Renal pelvis (tissue), 4 donors: Measurements from ENCODE around the gene ISL2. TPM values are rescaled to one million over a fixed set of nuclear protein-coding genes. Genes with fewer than 3 reads are reported as not detected.

Source experiments
- DNase-seq: peaks from one replicate; pipeline ENCODE4 v3.0.0-alpha.2; 2013
- polyA plus RNA-seq, 3 donors: library from polyadenylated mRNA; unstranded; fragments of 120-200 nt; gene quantifications; one replicate each; pipeline ENCODE4 v1.2.1, GENCODE V29; 2013; ENCODE audit not compliant: insufficient read length in 3 of 3

ISL2 gene
- polyA plus RNA-seq, 3 donors: 0.14 TPM; not detected in 2

GRCh38 chr15:76342058-76342381 is 5.4 kb downstream of the ISL2 start:
- DNase-seq: no peak

- DNase-seq: no peak
Measured at GRCh38 chr15:76342382-76343201, 6.0 kb downstream of the ISL2 start.

GRCh38 chr15:76343313-76343996 is 6.9 kb downstream of the ISL2 start:
- DNase-seq: no peak

DNA sequence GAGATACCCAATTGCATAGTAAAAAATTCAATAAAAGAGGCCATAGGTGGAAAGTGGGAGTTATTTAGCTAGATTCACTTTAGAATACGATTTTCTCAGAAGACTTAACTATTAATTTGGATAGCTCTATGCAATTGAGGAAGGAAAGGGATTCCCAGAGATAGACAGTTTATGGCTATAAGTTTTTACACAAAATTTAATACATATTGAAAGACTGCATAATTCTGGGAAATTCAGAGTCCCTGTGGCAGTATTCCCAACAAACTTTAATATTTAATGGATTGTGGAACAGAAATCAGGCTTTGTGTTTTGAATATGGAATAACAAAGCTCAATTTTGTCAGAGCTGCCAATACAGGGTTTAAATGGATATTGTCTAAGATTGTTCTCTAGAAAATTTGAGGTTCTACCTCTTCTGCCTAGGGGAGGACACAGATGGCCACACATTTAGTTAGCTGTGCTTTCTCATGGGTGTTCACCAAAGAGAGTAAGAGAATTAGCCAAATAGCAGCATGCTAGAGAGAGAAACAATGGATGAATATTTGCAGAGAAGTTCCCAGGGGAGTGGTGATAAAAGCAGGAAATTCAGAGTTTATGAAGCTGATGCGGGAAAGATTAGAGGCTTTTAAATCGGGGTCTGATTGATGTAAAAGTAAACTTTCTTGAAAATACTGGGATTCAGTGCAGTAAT is 8.5 kb downstream of the ISL2 start:
- DNase-seq: no peak

DNA sequence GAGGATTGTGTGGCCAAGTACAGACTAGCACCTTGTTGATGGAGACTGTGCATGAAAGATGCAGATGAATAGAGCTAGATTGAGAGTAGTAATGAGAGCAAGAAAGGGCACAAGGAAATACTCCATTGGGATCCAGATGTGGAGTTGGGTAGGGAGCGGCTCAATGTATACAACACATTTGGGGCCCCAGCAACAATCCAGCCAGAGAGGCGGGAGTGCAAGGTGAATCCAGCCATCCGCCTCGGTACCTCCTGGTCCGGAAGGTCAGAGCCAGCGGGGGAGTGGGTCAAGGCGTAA is 9.0 kb downstream of the ISL2 start:
- no peak for DNase-seq

GRCh38 chr15:76345880-76346668 is 9.5 kb downstream of the ISL2 start:
- DNase-seq: no peak

DNA sequence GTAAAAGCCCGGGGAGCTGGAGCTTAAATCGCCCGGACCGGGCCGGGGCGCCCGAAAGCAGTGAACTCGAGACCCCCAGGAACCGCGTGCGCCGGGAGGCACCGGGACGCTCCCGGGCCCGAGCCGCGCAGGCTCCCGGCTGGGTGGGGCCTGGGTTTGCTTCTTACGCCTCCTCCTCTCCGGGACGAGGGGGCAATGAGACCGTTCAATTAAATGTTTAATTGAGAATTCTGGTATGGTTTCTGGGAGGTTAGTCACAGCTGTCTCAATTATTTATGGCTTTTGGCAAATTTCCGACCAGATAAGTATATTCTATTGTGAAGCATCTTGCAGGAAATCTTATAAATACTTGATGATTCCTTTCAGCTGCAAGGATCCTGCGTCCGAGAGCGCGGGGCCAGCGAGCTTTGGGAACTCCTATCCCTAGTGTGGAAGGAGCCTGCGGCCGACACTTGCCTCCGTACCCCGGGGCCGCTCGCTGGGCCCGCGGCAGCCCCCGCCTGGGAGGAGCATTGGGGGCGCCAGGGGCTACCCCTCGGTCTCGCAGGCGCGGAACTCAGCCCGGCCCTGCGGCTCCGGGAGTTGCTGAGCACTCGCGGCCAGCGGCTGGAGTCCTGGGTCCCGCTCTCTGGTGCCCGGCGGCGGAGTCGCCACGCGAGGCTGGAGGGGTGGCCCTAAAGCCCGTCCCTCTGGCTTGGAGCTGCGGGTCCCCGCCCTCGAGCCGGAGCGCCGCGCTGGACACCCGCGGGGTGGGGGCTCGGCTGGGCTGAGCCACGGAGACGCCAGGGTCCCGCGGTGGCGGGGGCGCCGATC is 10.3 kb downstream of the ISL2 start:
- no peak for DNase-seq

- DNase-seq: no peak
Measured at GRCh38 chr15:76347482-76348055, 11.0 kb downstream of the ISL2 start.

GRCh38 chr15:76349301-76350070 is 12.9 kb downstream of the ISL2 start:
- no peak for DNase-seq

DNA sequence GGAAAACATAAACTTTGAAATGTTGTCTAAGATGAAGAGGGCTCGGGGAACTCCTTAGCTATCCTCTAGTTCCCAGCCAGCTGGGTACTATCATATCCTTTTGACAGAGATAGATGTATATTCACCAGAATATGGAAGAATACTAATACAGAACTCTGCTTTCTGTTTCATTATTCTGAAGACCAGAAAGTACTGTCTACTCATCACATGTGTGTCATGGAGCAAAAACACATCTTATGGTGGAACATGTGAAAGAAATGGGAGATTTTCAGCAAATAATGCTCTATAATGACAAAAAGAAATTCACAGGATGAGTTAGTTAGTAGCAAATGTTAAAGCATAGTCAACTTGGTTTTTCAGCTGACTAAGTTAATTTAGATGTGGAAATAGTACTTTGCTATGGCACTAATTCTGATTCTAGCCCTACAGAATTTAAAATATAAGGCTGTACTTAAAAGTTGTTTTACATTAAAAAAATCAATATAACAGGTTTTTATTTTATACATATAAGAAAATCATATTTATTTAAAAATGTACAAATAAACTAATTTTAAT is 16.5 kb downstream of the ISL2 start:
- DNase-seq: no peak

GRCh38 chr15:76353903-76354302 is 17.3 kb downstream of the ISL2 start:
- DNase-seq: no peak

DNA sequence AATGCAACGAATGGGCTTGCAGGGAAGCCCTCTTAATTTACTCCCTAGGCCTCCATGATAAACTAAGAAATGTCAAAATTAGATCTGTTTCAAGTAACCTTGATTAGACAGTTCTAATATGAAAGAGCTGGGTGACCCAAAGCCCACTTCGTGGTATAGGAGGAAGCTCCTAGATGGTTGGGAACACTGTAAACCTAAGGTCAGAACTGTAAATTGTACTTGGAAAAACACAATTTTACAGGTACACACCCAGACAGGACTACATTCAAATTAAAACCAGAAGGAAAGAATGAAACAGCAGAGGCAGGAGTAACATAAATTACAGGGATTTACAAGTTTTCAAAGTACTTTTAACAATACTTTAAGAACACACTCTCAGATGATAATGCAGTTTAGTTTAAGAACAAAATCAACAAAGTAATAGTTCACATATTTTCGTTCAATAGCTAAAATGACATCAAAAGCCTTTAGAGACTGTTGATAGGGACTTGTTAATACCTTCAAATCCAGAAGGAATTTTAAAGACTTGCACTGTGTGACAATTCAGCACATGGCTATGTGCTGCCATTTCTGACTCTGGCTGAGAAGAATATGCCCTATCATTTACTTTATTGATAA is 18.4 kb downstream of the ISL2 start:
- DNase-seq: no peak

GRCh38 chr15:76358453-76358852 is 21.9 kb downstream of the ISL2 start:
- no peak for DNase-seq

- no peak for DNase-seq
Measured at GRCh38 chr15:76359152-76359551, 22.6 kb downstream of the ISL2 start.

GRCh38 chr15:76360416-76360815 is 23.8 kb downstream of the ISL2 start:
- no peak for DNase-seq

DNA sequence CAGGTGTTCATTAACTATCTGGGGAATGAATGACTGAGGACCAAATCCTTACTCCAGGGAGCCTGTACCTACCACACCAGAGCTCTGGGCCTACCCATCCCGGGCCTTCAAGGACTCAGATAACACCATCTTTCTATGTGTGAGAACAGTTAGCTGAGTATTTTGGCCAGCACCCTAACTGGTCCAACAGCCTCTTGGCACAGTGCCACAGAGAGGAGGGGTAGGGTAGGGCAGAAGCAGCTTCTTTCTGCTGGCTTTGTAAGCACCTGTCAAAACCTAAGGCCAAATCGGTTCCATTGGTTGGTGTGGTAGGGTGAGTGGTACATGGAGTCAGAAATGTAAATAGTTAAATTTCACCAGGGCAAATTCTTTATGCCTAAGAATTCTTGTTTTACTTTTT is 26.7 kb downstream of the ISL2 start:
- DNase-seq: no peak

- DNase-seq: no peak
Measured at GRCh38 chr15:76366714-76367113, 30.1 kb downstream of the ISL2 start.

DNA sequence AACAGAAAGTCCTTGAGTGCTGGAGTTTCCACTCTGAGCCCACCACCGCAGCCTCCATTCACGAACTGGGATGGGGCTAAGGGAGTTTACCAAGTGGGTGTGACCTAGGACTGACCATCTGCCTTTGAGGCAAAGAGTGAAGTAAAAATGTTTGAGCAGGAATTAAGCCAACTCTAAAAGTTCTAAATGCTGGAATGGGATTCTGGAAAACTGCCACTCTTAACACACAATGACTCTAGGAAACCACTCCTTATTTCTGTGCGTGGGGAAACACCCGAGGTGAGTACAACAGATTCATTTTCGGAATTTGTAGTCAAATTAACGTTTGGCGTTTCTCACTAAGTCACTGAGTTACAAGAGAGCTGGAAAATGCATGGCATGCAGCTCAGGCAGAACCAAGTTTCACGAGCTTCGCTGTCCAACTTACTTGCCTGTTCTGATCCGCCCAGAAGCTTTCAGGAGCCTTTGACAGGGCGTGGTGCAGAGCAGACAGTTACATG is 31.6 kb downstream of the ISL2 start:
- DNase-seq: no peak

DNA sequence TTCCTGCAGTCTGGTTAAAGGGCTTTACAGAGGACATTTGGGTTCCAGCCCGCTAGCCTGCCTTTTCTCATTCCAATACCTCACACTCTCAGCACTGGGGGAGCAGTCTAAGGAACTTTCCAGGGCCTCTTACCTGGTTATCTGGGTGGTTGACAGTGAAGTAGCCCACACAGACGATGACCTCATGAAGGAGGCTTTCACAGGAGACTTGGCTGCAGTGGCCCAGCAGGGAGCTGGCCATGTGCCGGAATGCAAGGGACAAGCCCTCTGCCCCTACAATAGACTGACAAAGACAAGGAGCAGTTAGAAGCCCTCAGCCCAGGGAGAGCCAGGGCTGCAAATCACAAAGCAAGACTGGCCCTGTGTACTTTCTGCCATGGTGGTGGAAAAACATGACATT is 39.5 kb downstream of the ISL2 start:
- DNase-seq: no peak
